Measurements from ENCODE around the gene TNMD. TPM values are rescaled to one million over a fixed set of nuclear protein-coding genes. Genes with fewer than 3 reads are reported as not detected.

Gene TNMD
- total RNA-seq, 2 experiments from 2014 or later: not detected

GRCh38 chrX:100600758-100601157 lies 16.0 kb downstream of the TNMD start:
- ChIA-PET POLR2A (no interaction called here), CTCF (no interaction called here)
- H3K27ac Mint-ChIP-seq: no peak overlapping the region
- TF ChIP-seq CTCF (IDR thresholded peaks at IDR 0.05): no peak
- ATAC-seq (ENCODE audit: poor library complexity) (no peak), DNase-seq (no peak)
- Histone ChIP-seq H3K4me3 (ENCODE audit: low read length) (no peak overlapping the region), H3K27ac (ENCODE audit: low read depth in 1 of 2, low read length in 2 of 2) (no peak overlapping the region), H3K4me1 (ENCODE audit: insufficient read depth, low read length) (no peaks in the 10 kb centered on the region), H3K9me3 (ENCODE audit: control insufficient read depth in 1 of 2, insufficient read depth in 1 of 2, low read length in 2 of 2) (no peaks in the 10 kb centered on the region), H3K27me3 (ENCODE audit: control insufficient read depth in 1 of 2, insufficient read depth in 2 of 2, low read length in 2 of 2) (no peaks in the 10 kb centered on the region), H3K36me3 (ENCODE audit: insufficient read depth, low read length) (no peaks in the 10 kb centered on the region)
- H3K9me3 Mint-ChIP-seq: no peaks in the 10 kb centered on the region
- intact Hi-C loops (cut with DNase I, micrococcal nuclease): no loop called here
- H3K4me1 Mint-ChIP-seq (ENCODE audit: low read depth): no peaks in the 10 kb centered on the region
- no peak overlapping the region for H3K4me3 Mint-ChIP-seq
- no peaks in the 10 kb centered on the region for H3K36me3 Mint-ChIP-seq (ENCODE audit: low read depth)
- H3K27me3 Mint-ChIP-seq: peaks cover 6% of the 10 kb centered on the region

DNA sequence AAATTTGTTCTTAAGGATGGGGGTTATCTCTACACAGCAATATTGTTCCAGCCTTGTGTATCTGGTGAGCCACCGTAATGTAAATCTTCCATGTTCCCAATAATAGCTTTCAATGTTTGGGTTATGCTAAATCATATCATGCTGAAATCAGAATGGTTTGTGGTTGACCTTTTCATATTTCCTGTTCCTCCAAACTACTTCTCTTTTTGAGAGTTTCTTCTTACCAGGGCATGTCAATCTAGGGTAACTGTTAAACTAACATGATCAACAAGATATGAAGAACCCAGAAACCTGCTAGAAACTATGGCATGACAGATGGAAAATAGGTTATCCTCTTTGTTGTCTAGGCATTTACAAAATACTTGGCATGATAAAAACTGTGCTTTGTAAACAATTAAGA lies 22.0 kb downstream of the TNMD start:
- H3K27ac Mint-ChIP-seq: no peak overlapping the region
- no peak overlapping the region for H3K4me3 Mint-ChIP-seq
- no peaks in the 10 kb centered on the region for H3K4me1 Mint-ChIP-seq (ENCODE audit: low read depth)
- Histone ChIP-seq H3K36me3 (ENCODE audit: insufficient read depth, low read length) (no peaks in the 10 kb centered on the region), H3K27ac (ENCODE audit: low read depth in 1 of 2, low read length in 2 of 2) (no peak overlapping the region), H3K4me3 (ENCODE audit: low read length) (no peak overlapping the region), H3K4me1 (ENCODE audit: insufficient read depth, low read length) (no peaks in the 10 kb centered on the region), H3K27me3 (ENCODE audit: control insufficient read depth in 1 of 2, insufficient read depth in 2 of 2, low read length in 2 of 2) (no peaks in the 10 kb centered on the region), H3K9me3 (ENCODE audit: control insufficient read depth in 1 of 2, insufficient read depth in 1 of 2, low read length in 2 of 2) (no peaks in the 10 kb centered on the region)
- no peak for TF ChIP-seq CTCF (IDR thresholded peaks at IDR 0.05)
- DNase-seq (no peak), ATAC-seq (ENCODE audit: poor library complexity) (no peak)
- intact Hi-C loops (cut with DNase I, micrococcal nuclease): no loop called here
- no peaks in the 10 kb centered on the region for H3K36me3 Mint-ChIP-seq (ENCODE audit: low read depth)
- peaks cover 6% of the 10 kb centered on the region for H3K27me3 Mint-ChIP-seq
- H3K9me3 Mint-ChIP-seq: no peaks in the 10 kb centered on the region
- POLR2A ChIA-PET: no interaction called here
- CTCF ChIA-PET: no interaction called here

GRCh38 chrX:100609591-100609990 lies 24.9 kb downstream of the TNMD start:
- Histone ChIP-seq H3K36me3 (ENCODE audit: insufficient read depth, low read length) (no peaks in the 10 kb centered on the region), H3K9me3 (ENCODE audit: control insufficient read depth in 1 of 2, insufficient read depth in 1 of 2, low read length in 2 of 2) (no peaks in the 10 kb centered on the region), H3K4me3 (ENCODE audit: low read length) (no peak overlapping the region), H3K27ac (ENCODE audit: low read depth in 1 of 2, low read length in 2 of 2) (no peak overlapping the region), H3K27me3 (ENCODE audit: control insufficient read depth in 1 of 2, insufficient read depth in 2 of 2, low read length in 2 of 2) (no peaks in the 10 kb centered on the region), H3K4me1 (ENCODE audit: insufficient read depth, low read length) (no peaks in the 10 kb centered on the region)
- H3K9me3 Mint-ChIP-seq: no peaks in the 10 kb centered on the region
- ChIA-PET POLR2A (no interaction called here), CTCF (no interaction called here)
- TF ChIP-seq CTCF (IDR thresholded peaks at IDR 0.05): no peak
- DNase-seq (no peak), ATAC-seq (ENCODE audit: poor library complexity) (no peak)
- no peak overlapping the region for H3K27ac Mint-ChIP-seq
- intact Hi-C loops (cut with DNase I, micrococcal nuclease): no loop called here
- H3K4me3 Mint-ChIP-seq: no peak overlapping the region
- peaks cover 9% of the 10 kb centered on the region for H3K27me3 Mint-ChIP-seq
- no peaks in the 10 kb centered on the region for H3K36me3 Mint-ChIP-seq (ENCODE audit: low read depth)
- H3K4me1 Mint-ChIP-seq (ENCODE audit: low read depth): no peaks in the 10 kb centered on the region
